C4-2B (cell line): Measurements from ENCODE around the gene KIF15.
"Not testable (repeated sequence)": the region's sequence is repeated elsewhere in the genome, so short reads cannot be mapped to it uniquely, and the experiment has no call there.

Experiments used
- H3K27ac ChIP-seq: fragments of 450-650 bp; 2 replicates; pipeline ENCODE4 v1.5.1; 2017
- CTCF ChIP-seq: fragments of 450-650 bp; conservative IDR thresholded peaks from 2 replicates; pipeline ENCODE4 v1.5.1; 2017; ENCODE audit warnings: mild to moderate bottlenecking
- ZFX ChIP-seq: fragments of 450-650 bp; IDR thresholded peaks from 2 replicates; pipeline ENCODE4 v1.6.1; 2017

Gene KIF15

GRCh38 chr3:44782891-44783290 is 21.3 kb downstream of the KIF15 start:
- TF ChIP-seq ZFX (no peak), CTCF (no peak)
- H3K27ac ChIP-seq = no peak overlapping the region

GRCh38 chr3:44795197-44795596 is 33.6 kb downstream of the KIF15 start:
- TF ChIP-seq ZFX (no peak), CTCF (no peak)

GRCh38 chr3:44802011-44802410 is 40.4 kb downstream of the KIF15 start:
- H3K27ac ChIP-seq = no peak overlapping the region
- TF ChIP-seq CTCF = no peak
- no peak for TF ChIP-seq ZFX

More at GRCh38 chr3:44795197-44795596, 33.6 kb downstream of the KIF15 start:
- H3K27ac ChIP-seq = no peak overlapping the region

GRCh38 chr3:44803298-44803697 is 41.7 kb downstream of the KIF15 start:
- TF ChIP-seq ZFX = no peak
- TF ChIP-seq CTCF = no peak
- H3K27ac ChIP-seq = no peak overlapping the region

- TF ChIP-seq ZFX (no peak), CTCF (no peak; the same call in 1 of the 2 replicates)
- no peak overlapping the region for H3K27ac ChIP-seq
Observed at GRCh38 chr3:44805960-44806359, 44.4 kb downstream of the KIF15 start.

GRCh38 chr3:44814751-44815150 is 53.2 kb downstream of the KIF15 start:
- no peak overlapping the region for H3K27ac ChIP-seq
- TF ChIP-seq ZFX = no peak
- TF ChIP-seq CTCF = no peak

GRCh38 chr3:44816334-44816733 is 54.7 kb downstream of the KIF15 start:
- H3K27ac ChIP-seq = not testable (repeated sequence)

GRCh38 chr3:44821206-44821605 is 59.6 kb downstream of the KIF15 start:
- H3K27ac ChIP-seq = not testable (repeated sequence)

GRCh38 chr3:44825264-44825925 is 63.8 kb downstream of the KIF15 start:
- no peak for TF ChIP-seq CTCF
- no peak for TF ChIP-seq ZFX
- no peak overlapping the region for H3K27ac ChIP-seq
